GM19452 (cell line): ENCODE data around the gene SLC15A2.
"Not testable (repeated sequence)": the region's sequence is repeated elsewhere in the genome, so short reads cannot be mapped to it uniquely, and the experiment has no call there.

Experiments
- ATAC-seq: cut with Tn5 transposase; IDR thresholded peaks from one replicate; pipeline ENCODE4 v1.9.1; 2021; ENCODE audit not compliant: unreplicated experiment

Gene SLC15A2

DNA sequence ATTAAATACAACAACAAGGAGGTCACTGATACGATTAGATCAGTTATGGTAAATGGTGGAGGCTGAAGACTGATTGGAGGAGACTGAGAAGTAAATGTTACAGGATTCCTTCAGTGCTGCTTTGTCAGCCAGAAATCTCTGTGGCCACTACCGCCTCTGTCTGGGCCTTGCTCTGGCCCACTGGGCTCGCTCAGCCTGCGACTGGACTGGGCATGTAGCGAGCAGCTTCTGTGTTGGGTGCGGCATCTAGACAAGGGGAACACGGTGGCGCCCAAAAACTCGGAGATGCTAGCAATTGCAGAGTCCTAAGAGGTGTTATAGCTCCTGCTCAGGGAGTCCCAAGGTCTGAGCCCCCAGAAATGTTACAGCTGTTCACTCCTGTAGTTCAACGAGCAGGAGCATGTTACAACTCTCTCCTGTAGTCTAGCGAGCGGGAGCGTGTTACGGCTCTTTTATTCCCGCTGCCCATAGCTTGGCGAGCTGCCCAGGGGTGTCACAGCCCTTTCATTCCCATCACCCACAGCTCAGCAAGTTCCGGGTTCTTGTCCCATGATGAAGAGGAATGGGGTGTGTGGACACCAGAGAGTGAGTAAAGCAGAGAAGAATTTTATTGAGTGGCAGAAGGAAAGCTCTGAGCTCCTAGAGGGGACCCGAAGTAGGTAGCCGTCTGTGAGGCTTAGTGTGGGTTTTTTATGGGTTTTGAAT, 24.7 kb downstream of the SLC15A2 start:
- no peak for ATAC-seq

DNA sequence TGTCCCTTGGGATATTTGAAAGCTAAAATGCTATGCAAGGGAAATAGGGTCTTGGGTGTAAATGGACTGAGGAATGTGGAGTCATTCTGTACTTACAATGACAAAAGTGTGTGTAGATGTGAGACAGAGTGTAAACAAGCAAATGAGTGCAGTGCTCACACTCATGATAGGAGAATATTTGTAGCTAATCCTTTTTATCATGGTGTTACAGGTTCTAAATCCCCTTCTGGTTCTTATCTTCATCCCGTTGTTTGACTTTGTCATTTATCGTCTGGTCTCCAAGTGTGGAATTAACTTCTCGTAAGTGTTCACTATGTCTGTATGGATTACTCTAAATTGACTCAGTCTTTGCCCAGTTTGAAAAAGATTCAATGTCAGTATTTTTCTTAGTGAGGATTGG, 30.5 kb downstream of the SLC15A2 start:
- no peak for ATAC-seq

DNA sequence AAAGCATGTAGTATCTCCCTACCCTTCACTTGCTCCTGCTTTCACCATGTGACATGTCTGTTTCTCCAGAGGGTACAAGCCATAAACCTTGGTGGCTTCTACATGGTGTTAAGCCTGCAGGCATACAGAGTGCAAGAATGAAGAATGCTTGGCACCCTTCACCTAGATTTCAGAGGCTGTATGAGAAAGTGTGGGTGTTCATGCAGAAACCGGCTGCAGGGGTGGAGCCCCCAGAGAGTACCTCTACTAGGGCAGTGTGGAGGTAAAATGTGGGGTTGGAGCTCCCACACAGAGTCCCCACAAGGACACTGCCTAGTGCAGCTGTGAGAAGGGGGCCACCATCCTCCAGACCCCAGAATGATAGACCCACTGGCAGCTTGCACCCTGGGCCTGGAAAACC, 32.2 kb downstream of the SLC15A2 start:
- ATAC-seq, result no peak

DNA sequence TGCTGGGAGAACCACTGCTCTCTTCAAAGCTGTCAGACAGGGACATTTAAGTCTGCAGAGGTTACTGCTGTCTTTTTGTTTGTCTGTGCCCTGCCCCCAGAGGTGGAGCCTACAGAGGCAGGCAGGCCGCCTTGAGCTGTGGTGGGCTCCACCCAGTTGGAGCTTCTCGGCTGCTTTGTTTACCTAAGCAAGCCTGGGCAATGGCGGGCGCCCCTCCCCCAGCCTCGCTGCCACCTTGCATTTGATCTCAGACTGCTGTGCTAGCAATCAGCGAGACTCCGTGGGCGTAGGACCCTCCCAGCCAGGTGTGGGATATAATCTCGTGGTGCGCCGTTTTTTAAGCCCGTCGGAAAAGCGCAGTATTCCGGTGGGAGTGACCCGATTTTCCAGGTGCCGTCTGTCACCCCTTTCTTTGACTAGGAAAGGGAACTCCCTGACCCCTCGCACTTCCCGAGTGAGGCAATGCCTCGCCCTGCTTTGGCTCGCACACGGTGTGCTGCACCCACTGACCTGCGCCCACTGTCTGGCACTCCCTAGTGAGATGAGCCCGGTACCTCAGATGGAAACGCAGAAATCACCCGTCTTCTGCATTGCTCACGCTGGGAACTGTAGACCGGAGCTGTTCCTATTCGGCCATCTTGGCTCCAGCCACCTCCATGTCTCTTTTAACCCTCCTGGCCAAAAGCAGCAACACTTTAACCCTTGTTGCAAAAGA, 44.1 kb downstream of the SLC15A2 start:
- ATAC-seq, result not testable (repeated sequence)

DNA sequence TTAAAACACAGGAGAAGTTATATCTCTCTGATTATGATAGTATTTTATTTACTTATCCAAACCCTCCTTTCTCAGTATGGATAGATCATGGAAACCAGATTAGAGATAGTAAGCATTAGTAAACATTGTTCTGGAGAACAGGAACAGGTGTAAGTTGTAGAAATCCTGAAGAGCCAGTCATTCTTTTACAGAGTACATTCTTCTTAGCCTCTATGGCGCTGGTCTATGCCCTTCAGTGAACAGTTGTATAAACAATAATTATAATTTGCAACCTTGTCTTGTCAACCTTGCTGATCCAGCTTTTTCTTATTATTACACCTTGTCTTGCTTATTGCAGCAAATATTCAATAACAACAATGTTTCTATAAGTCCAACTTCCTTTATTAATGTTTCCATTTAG, 47.4 kb downstream of the SLC15A2 start:
- no peak for ATAC-seq

DNA sequence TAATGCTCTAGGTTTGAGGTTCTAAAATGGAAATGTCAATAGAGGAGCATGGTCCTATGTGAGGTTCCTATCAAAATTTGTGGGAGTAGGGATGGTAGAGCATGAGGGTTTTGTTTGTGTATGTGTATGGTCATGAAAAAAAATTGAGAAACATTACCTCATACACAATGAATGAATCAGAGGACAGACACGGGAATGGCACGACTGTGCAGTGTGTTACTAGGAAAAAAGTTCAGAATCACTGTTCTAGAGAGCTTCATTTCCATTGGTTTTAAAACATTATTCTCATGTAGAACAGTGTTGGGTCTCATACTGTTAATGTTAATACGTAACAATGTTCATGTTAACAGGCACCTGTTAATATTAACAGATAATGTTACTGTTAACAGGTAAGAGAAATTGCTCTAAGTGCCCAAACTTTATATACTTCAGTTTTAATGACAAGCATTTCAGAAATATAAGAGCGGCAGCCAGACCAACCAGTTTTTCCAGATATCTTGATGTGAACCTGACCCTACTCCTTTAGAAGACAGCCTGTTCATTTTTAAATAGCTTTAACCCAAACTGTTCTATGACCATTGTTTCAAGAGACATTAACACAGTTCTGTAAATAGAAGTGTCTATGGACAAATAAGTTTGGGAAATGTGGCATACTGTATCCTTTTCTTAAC, 48.0 kb downstream of the SLC15A2 start:
- ATAC-seq, result no peak

DNA sequence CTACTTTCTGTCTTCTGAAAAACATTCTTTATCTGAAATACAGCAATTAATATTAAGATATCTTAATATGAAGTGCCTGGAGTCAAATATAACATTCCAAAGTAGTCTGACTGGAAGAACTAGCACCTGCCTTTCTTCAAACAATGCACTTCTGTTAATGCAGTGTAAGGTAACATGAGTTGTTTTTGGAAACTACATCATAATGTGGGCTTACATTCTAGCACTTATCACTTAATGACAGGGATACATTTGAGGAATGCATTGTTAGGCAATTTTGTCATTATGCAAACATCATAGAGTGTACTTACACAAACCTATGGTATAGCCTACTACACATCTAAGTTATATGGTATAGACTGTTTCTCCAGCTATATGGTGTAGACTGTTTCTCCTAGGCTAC, 49.2 kb downstream of the SLC15A2 start:
- no peak for ATAC-seq

DNA sequence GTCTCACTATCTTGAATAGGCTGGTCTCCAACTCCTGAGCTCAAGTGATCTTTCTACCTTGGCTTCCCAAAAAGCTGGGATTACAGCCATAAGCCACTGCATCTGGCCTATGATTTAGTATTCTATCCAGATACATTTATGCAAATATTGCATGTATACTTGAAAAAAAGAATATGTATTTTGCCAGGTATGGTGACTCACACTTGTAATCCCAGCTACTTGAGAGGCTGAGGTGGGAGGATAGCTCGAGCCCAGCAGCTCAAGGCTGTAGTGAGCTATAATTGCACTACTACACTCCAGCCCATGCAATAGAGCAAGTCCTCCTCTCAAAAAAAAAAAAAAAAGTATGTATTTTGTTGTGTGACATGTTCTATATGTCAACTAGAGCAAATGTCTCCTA, 54.4 kb downstream of the SLC15A2 start:
- no peak for ATAC-seq

DNA sequence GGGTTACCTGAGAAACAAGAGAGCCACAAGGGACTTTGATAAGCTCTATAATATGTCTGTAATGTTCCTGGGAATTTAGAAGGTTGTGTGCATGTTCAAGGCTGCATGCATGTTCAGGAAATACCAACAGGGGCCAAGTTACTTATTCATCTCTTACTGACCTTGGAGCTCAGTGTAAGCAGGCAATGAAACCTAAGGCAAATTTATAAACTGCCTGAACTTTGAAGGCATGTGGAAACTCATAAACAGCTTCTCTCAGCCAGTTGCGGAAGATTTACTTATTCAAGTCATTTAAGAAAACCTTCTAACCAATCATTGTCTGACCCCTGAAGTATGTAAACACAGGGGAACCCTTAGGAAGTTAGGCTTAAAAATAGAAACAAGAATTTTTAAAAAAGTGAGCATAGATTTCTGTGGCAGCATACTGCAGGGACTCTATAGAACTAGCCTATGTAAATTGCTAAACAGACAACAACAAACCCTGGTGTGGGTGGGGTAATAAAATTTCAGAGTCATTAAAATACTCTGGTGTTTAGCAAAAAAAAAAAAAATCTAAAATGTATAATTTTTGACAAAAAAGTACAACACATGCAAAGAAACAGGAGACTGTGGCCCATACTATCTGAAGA, 57.2 kb downstream of the SLC15A2 start:
- no peak for ATAC-seq

DNA sequence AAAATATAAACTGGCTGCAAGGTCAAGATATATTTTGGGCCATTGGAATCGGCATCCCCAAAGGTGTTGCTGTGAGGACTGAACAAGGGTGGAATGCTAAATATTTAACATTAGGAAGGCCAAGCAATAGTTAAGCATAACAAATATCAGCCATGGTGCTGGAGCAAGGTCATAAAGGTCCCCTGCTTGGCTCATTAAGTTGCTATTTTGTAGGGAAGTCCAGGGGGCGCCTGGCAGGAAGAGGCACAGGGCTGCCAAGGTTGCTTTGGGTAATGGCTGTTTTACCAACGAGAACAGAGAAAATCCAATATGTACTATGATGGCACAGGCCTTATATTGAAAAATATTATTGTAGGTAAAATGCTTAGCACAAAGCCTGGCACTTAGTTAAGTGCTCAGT, 62.2 kb downstream of the SLC15A2 start:
- ATAC-seq, result no peak

DNA sequence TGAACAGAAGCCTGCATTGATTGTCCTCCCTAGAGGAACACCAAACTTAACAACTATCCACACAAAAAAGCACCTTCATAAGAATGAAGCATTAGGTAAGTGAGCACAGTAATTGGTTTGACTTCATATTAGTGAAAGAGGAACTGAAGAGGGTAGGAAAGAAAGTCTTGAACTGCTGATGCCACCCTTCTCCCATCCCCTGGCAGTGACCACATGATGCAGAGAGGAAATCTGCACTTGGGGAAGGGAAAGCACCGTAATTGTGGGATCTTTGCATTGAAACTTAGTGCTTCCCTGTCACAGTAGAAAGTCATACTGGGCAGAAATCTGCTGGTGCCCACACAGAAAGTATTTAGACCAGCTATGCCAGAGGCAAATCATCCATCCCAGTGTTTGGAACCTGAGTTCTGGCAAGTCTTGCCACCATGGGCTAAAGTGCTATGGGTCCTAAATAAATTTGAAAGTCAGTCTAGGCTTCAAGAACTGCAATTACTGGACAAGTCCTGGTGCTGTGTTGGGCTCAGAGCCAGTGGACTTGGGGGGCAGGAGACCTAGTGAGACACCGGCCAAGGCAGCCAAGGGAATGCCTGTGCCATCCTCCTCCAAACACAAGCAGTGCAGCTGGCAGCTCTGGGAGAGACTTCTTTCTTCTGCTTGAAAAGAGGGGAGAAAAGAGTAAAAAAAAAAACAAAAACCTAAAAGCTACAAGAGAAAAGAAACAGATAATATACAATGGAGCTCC, 63.6 kb downstream of the SLC15A2 start:
- ATAC-seq, result peak; percentile 63

DNA sequence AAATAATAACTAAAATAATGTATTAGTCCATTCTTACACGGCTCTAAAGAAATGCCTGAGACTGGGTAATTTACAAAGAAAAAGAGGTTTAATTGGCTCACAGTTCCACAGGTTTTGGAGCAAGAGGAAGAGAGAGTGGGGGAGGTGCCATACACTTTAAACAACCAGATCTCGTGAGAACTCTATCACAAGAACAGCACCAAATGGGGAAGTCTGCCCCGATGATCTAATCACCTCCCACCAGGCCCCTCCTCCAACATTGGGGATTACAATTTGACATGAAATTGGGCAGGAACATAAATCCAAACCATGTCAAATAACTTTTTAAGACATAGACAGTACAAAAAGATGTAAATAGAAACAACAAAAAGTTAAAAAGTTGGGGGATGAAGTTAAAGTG, 64.6 kb downstream of the SLC15A2 start:
- ATAC-seq, result no peak

DNA sequence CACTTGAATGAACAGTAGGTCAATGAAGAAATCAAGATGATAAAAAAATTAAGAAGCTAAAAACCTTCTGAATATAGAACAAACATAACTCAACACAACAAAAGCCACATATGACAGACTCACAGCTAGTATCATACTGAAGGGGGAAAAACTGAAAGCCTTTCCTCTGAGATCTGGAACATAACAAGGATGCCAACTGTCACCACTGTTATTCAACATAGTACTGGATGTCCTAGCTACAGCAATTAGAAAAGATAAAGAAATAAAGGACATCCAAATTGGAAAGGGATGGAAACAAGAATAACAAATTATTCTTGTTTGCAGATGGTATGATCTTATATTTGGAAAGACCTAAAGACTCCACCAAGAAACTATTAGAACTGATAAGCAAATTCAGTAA, 67.1 kb downstream of the SLC15A2 start:
- no peak for ATAC-seq

DNA sequence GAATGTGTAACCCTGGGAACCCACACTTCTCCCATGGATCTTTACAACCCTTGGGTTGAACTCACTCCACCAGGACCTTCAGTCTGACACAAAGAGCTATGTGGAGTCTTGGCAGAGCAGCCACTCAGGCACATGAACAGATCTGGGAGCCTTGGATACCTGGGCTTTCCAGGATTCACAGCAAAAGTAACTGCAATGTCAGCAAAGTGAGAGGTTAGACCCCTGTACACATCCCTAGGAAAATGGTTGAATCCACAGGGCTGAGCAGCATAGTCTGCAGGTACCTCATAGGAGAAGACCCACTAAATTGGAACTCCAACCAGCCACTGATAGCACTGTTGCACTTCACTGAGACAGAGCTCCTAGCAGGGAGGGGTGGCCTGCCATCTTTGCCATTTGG, 68.2 kb downstream of the SLC15A2 start:
- no peak for ATAC-seq

DNA sequence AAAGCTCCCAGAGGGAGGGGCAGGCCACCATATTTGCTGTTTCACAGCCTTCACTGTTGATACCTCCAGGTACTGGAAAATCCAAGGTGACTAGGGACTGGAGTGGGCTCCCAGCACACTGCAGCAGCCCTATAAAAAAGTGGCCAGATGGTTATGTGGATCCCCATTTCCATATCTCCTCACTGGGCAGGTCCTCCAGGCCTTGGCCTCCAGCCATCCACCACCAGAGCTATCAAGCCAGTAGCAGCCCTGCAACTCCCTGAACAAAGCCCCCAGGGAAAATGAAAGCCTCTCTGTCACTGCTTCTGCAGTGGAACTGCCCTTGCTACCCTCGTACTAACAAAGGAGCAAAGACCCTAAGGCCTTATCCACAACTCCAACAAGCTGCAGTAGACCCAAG, 69.4 kb downstream of the SLC15A2 start:
- no peak for ATAC-seq

DNA sequence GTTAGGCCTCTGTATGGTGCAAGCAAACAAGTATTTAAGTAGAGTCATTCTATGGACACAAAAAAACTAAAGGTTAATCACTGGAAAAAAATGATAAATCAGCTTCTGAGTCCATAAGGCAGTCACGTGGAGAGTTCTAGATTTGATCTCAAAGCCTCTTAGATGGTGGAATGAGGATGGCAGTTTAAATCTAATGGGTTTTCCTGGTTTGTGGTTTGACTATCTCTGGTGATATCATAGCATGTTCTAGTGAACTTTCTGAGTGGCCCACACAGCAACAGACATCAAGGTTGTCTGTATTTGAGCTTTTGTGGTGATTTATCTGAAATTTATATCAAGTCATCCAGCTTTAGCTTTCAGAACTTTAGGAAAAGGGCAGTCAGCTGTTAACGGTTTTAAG, 75.4 kb downstream of the SLC15A2 start:
- no peak for ATAC-seq

DNA sequence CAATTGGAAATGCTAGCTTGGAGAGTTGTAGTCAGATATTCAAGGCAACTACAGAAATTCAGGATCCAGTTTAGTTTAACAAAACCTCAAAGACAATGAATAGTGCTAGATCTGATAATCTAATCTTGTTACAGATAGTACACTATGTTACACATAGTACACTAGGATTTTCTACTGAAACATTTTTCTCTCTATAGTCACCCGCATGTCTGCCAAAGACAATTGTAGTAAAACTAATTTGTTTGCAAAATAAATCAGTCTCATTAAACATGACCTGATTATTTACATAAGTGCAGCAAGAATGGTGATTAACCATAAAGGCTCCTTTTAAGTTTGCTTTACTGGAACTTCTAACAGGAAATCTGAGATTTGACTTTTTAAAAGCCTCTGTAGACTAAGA, 75.8 kb downstream of the SLC15A2 start:
- no peak for ATAC-seq

DNA sequence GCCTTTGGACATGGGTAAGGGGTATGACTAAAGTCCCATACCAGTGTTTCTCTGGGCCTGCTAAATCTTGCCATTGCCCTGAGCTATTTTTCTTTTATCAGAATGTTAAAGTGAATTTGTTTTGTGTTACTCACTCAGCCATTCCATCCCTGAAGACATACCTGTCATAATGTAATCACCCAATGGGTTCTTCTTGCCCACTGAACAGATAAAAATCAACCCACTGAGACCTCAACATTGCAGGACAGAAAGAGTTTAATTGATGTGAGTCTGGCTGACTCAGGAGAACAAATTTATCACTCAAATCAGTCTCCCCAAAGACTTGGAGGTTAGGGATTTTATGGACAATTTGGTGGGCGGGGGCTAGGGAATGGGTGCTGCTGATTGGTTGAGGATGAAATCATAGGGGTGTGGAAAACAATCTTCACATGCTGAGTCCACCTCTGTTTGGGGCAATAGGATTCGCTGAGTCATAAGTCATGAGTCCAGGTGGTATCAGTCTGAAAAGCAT, 80.5 kb downstream of the SLC15A2 start:
- no peak for ATAC-seq

DNA sequence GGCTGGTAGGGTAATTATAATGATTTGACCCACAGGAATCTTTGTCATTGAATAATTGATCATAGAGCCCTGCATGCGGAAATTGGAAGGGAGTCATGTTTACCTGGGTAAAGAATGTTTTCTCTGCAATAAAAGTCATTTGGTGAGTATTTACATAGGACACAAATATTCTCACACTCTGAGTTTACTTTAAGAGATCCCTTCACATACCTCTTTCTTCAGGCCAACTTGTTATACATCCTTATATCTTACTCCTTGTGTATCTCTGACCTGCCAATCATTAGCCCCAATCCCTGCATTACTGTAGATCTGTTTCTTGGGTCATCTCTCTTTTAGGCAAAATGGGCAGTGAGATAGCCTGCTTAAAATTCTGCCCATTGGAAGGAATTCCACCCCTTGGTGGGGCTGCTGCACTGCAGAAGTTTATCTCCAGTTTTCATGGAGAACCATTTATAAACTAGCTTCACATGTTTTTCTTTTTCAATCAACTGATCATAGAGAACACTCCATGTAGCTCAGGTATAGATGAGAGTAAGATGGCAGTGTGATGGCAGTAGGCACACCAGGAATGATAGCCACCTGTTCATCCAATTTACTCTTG, 81.6 kb downstream of the SLC15A2 start:
- ATAC-seq, result no peak

DNA sequence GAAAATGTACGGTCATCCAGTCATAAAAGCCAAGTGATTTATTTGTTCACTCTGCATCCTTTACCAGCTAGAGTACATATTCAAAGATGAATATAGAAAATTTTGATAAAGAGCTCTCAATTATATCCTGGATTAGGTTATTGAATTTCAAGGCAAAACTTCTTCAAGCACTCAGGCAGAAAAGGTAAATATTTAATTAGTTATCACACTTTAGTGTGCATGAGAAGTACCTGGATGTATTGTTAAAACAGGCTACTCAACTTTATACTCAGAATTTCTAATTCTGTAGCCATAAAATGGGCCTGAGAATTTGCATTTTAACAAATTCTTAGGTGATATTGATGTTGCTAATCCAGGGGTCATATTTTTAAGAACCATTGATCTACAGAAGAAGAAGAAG, 82.5 kb downstream of the SLC15A2 start:
- no peak for ATAC-seq

DNA sequence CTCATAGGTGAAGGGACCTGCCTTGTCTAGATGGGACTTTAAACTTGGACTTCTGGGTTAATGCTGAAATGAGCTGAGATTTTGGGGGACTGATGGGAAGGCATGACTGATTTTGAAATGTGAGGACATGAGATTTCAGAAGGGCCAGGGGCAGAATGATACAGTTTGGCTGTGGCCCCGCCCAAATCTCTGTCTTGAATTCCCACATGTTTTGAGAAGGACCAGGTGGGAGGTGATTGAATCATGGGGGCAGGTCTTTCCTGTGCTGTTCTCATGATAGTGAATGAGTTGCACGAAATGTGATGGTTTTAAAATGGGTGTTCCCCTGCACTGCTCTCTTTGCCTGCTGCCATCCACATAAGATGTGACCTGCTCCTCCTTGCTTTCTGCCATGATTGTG, 85.0 kb downstream of the SLC15A2 start:
- no peak for ATAC-seq
